ENCODE results near the gene TMEM8B. TPM values are rescaled to one million over a fixed set of nuclear protein-coding genes. Genes with fewer than 3 reads are reported as not detected.
A peak's percentile ranks its signal among the peaks of the same experiment; 100 is the strongest.

The TMEM8B gene
- total RNA-seq, 2 donors from 2014 or later, result 10.3 TPM

GRCh38 chr9:35842020-35842745 is 13.2 kb downstream of the TMEM8B start:
- TF ChIP-seq CTCF (IDR thresholded peaks at IDR 0.05), result no peak
- Histone ChIP-seq H3K4me1 (peaks cover 0 to 23% of the 10 kb centered on the region in 2 donors), H3K27ac (no peak overlapping the region), H3K36me3 (no peaks in the 10 kb centered on the region), H3K27me3 (no peaks in the 10 kb centered on the region), H3K9me3 (no peaks in the 10 kb centered on the region), H3K4me3 (no peak overlapping the region)
- no peak for DNase-seq (ENCODE audit: low spot score)

- H3K4me1 ChIP-seq, result peaks cover 0 to 26% of the 10 kb centered on the region in 2 donors
- TF ChIP-seq CTCF (IDR thresholded peaks at IDR 0.05), result no peak
These were observed 13.8 kb downstream of the TMEM8B start for GRCh38 chr9:35842795-35843194.

GRCh38 chr9:35844628-35845270 is 15.7 kb downstream of the TMEM8B start:
- Histone ChIP-seq H3K27me3 (no peaks in the 10 kb centered on the region), H3K27ac (peak overlapping the region; percentile 25 to 47), H3K9me3 (no peaks in the 10 kb centered on the region), H3K4me1 (peaks cover 0 to 32% of the 10 kb centered on the region in 2 donors), H3K4me3 (no peak overlapping the region), H3K36me3 (no peaks in the 10 kb centered on the region)
- TF ChIP-seq CTCF (IDR thresholded peaks at IDR 0.05), result no peak
- DNase-seq (ENCODE audit: low spot score), result peak; percentile 68

More at GRCh38 chr9:35842795-35843194, 13.8 kb downstream of the TMEM8B start:
- Histone ChIP-seq H3K27me3 (no peaks in the 10 kb centered on the region), H3K36me3 (no peaks in the 10 kb centered on the region), H3K27ac (no peak overlapping the region), H3K9me3 (no peaks in the 10 kb centered on the region), H3K4me3 (no peak overlapping the region)
- no peak for DNase-seq (ENCODE audit: low spot score)

- H3K27me3 ChIP-seq, result no peaks in the 10 kb centered on the region
- peak overlapping the region in 1 of 2 donors; percentile 25 for H3K27ac ChIP-seq
- DNase-seq (ENCODE audit: low spot score), result no peak
- no peaks in the 10 kb centered on the region for H3K36me3 ChIP-seq
- no peak overlapping the region for H3K4me3 ChIP-seq
- TF ChIP-seq CTCF (IDR thresholded peaks at IDR 0.05), result no peak
- no peaks in the 10 kb centered on the region for H3K9me3 ChIP-seq
- peaks cover 0 to 32% of the 10 kb centered on the region in 2 donors for H3K4me1 ChIP-seq
These were observed 17.1 kb downstream of the TMEM8B start for GRCh38 chr9:35845824-35846771.

GRCh38 chr9:35847792-35848572 is 19.0 kb downstream of the TMEM8B start:
- H3K27me3 ChIP-seq, result no peaks in the 10 kb centered on the region
- H3K36me3 ChIP-seq, result no peaks in the 10 kb centered on the region
- peak overlapping the region; percentile 49 to 78 for H3K27ac ChIP-seq
- H3K4me3 ChIP-seq, result no peak overlapping the region
- TF ChIP-seq CTCF (IDR thresholded peaks at IDR 0.05), result no peak
- H3K4me1 ChIP-seq, result peaks cover 0 to 32% of the 10 kb centered on the region in 2 donors
- H3K9me3 ChIP-seq, result no peaks in the 10 kb centered on the region
- no peak for DNase-seq (ENCODE audit: low spot score)
